GM19463 (cell line): ENCODE results near the gene TCP10L.
"Not testable (repeated sequence)": the region's sequence is repeated elsewhere in the genome, so short reads cannot be mapped to it uniquely, and the experiment has no call there.

ENCODE experiments used
- ATAC-seq: cut with Tn5 transposase; IDR thresholded peaks from one replicate; pipeline ENCODE4 v1.9.1; 2021; ENCODE audit warnings: mild to moderate bottlenecking, moderate library complexity; ENCODE audit not compliant: unreplicated experiment

The TCP10L gene

GRCh38 chr21:32587651-32588050 lies 2.3 kb upstream of the TCP10L start:
- no peak for ATAC-seq

- ATAC-seq: no peak
Measured at GRCh38 chr21:32587120-32587519, 1.8 kb upstream of the TCP10L start.

- ATAC-seq: no peak
Measured at GRCh38 chr21:32585970-32586369, 647 bp upstream of the TCP10L start.

- no peak for ATAC-seq
Measured at GRCh38 chr21:32584472-32584871, 851 bp downstream of the TCP10L start.

- ATAC-seq: no peak
Measured at GRCh38 chr21:32581732-32582131, 3.6 kb downstream of the TCP10L start.

GRCh38 chr21:32580949-32581348 lies 4.4 kb downstream of the TCP10L start:
- ATAC-seq: no peak

GRCh38 chr21:32578107-32578691 lies 7.1 kb downstream of the TCP10L start:
- no peak for ATAC-seq

- no peak for ATAC-seq
Measured at GRCh38 chr21:32576011-32576410, 9.3 kb downstream of the TCP10L start.

GRCh38 chr21:32574946-32575925 lies 10.1 kb downstream of the TCP10L start:
- no peak for ATAC-seq

GRCh38 chr21:32572574-32573420 lies 12.5 kb downstream of the TCP10L start:
- ATAC-seq: no peak

- no peak for ATAC-seq
Measured at GRCh38 chr21:32570456-32570855, 14.9 kb downstream of the TCP10L start.

GRCh38 chr21:32569261-32570230 lies 15.8 kb downstream of the TCP10L start:
- ATAC-seq: peak; percentile 77

GRCh38 chr21:32567626-32568025 lies 17.7 kb downstream of the TCP10L start:
- ATAC-seq: no peak

- ATAC-seq: no peak
Measured at GRCh38 chr21:32566741-32567389, 18.5 kb downstream of the TCP10L start.

GRCh38 chr21:32565856-32566465 lies 19.4 kb downstream of the TCP10L start:
- no peak for ATAC-seq

- no peak for ATAC-seq
Measured at GRCh38 chr21:32562915-32563314, 22.4 kb downstream of the TCP10L start.

- no peak for ATAC-seq
Measured at GRCh38 chr21:32562426-32562825, 22.9 kb downstream of the TCP10L start.

GRCh38 chr21:32561476-32561875 lies 23.8 kb downstream of the TCP10L start:
- not testable (repeated sequence) for ATAC-seq

- ATAC-seq: no peak
Measured at GRCh38 chr21:32560896-32561295, 24.4 kb downstream of the TCP10L start.
